HEK293T (cell line): ENCODE measurements around the gene RUVBL1.

Experiments used
- BHLHE40 ChIP-seq: fragments of 450-650 bp; IDR thresholded peaks from 2 replicates; pipeline ENCODE4 v1.6.1; 2016; ENCODE audit warnings: mild to moderate bottlenecking, moderate library complexity, borderline replicate concordance
- ELF4 ChIP-seq: fragments of 450-650 bp; IDR thresholded peaks from 2 replicates; pipeline ENCODE4 v1.6.1; 2017; ENCODE audit warnings: antibody characterized with exemption
- NFRKB ChIP-seq: fragments of 450-650 bp; IDR thresholded peaks from 2 replicates; pipeline ENCODE4 v1.6.1; 2016; ENCODE audit warnings: mild to moderate bottlenecking, moderate library complexity
- SUZ12 ChIP-seq: fragments of 450-650 bp; IDR thresholded peaks from 2 replicates; pipeline ENCODE4 v1.6.1; 2016; ENCODE audit warnings: mild to moderate bottlenecking
- TARDBP ChIP-seq: fragments of 450-650 bp; IDR thresholded peaks from 2 replicates; pipeline ENCODE4 v1.6.1; 2016
- TF ChIP-seq, protein P1 (sequence below): fragments of 450-650 bp; IDR thresholded peaks from 2 replicates; pipeline ENCODE4 v1.6.1; 2016

- TF ChIP-seq NFRKB (no peak), ELF4 (no peak), SUZ12 (no peak), TARDBP (no peak), BHLHE40 (no peak)
- TF ChIP-seq, protein P1, sequence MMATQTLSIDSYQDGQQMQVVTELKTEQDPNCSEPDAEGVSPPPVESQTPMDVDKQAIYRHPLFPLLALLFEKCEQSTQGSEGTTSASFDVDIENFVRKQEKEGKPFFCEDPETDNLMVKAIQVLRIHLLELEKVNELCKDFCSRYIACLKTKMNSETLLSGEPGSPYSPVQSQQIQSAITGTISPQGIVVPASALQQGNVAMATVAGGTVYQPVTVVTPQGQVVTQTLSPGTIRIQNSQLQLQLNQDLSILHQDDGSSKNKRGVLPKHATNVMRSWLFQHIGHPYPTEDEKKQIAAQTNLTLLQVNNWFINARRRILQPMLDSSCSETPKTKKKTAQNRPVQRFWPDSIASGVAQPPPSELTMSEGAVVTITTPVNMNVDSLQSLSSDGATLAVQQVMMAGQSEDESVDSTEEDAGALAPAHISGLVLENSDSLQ = no peak
Measured at GRCh38 chr3:128075522-128076482, 47.8 kb downstream of the RUVBL1 start.
